LHCN-M2 (cell line): ENCODE measurements around the gene ARRDC2. TPM values are rescaled to one million over a fixed set of nuclear protein-coding genes. Genes with fewer than 3 reads are reported as not detected.
A peak's percentile ranks its signal among the peaks of the same experiment; 100 is the strongest.
"Not testable (repeated sequence)": the region's sequence is repeated elsewhere in the genome, so short reads cannot be mapped to it uniquely, and the experiment has no call there.

ENCODE experiments used
- DNase-seq: peaks from one replicate; pipeline ENCODE4 v3.0.0-alpha.2; 2012; ENCODE audit warnings: low read depth
- total RNA-seq: library from RNA; depleted of rRNA; stranded (reverse); fragments of >200 nt; gene quantifications from 2 replicates; pipeline ENCODE4 v1.2.3, GENCODE V29; 2014

The ARRDC2 gene
- total RNA-seq, 1 experiment from 2014 or later: 9.0 TPM

DNA sequence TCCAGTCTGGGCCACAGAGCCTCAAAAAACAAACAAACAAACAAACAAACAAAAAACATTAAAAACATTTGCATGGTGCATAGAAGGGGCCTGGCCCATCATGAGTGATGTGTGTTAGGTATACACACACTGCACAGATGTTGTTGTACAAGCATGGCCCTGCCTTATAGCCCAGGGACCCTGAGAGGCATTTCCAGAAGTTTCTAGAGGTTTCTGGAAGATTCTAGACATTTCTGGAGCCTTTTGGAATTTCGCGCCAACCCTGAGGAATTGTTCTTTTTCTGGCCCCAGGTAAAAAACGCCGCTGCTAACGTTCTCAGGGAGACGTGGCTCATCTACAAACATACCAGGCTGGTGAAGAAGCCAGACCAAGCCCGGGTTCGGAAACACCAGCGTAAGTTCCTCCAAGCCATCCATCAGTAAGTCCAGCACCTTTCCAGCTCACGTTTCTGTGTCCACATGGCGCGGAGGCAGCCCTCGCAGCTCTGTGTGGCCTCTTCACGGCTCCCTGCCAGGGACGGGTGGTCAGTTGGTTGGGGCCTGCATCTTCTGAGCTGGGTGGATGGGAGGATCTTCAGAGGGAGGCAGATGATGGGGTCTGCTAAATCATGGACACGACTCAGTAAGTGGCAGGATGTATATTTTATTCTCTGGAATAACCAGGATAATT lies 18.4 kb upstream of the ARRDC2 start:
- DNase-seq: no peak

DNA sequence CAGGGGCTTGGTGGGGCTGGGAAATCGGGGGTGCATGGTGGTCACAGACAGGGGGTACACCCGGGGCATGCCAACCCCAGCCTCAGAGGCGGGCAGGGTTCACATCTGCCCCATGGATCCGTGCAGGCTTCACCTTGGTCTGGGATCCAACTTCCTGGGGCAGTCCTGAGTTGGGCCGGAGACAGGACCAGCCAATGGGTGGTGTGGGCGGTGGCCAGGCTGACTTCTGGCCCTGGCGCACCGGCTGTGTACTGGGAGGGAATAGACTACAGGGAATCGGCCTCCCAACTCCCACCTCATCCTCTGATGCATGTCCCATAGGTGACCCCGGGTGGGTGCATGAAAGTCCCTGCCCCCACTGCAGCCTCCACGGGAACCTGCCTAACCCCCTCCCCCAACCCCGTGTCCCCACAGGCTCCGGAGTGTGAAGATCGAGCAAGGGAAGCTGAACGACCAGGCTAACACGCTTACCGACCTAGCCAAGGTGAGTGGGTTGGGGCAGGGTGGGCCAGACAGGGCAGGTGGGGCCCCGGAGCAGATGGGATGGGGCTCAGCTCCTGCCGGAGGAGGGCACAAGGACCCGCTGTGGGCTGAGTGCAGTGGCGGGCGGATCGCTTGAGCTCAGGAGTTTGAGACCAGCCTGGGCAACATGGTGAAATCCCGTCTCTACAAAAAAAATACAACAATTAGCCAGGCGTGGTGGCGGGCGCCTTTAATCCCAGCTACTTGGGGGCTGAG lies 14.7 kb upstream of the ARRDC2 start:
- DNase-seq: no peak

- DNase-seq: peak; percentile 63
Observed at GRCh38 chr19:17996826-17997316, 11.1 kb upstream of the ARRDC2 start.

GRCh38 chr19:17997969-17998826 lies 9.8 kb upstream of the ARRDC2 start:
- DNase-seq: peak; percentile 41

GRCh38 chr19:17998827-17999150 lies 9.2 kb upstream of the ARRDC2 start:
- DNase-seq: no peak

GRCh38 chr19:17999684-18000479 lies 8.1 kb upstream of the ARRDC2 start:
- no peak for DNase-seq

DNA sequence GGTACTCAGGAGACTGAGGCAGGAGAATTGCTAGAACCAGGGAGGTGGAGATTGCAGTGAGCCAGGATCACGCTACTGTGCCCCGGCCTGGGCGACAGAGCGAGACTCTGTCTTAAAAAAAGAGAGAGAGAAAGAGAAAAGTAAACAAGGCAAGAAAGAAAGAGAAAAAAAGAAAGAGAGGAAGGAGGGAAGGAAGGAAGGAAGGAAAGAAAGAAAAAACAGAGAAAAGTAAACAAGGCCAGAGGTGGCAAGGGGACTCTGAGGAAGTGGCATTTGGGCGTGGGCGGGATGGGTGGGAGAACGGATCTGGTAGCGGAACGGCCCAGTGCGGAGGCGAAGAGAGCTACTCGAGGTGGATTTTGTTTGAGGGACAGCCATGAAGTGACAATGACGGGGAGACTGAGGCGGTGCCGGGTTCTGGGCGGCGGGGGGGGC lies 7.5 kb upstream of the ARRDC2 start:
- no peak for DNase-seq

GRCh38 chr19:18000915-18001776 lies 6.8 kb upstream of the ARRDC2 start:
- peak; percentile 77 for DNase-seq

GRCh38 chr19:18001777-18002345 lies 6.1 kb upstream of the ARRDC2 start:
- DNase-seq: no peak

- DNase-seq: no peak
Observed at GRCh38 chr19:18002347-18002850, 5.6 kb upstream of the ARRDC2 start.

DNA sequence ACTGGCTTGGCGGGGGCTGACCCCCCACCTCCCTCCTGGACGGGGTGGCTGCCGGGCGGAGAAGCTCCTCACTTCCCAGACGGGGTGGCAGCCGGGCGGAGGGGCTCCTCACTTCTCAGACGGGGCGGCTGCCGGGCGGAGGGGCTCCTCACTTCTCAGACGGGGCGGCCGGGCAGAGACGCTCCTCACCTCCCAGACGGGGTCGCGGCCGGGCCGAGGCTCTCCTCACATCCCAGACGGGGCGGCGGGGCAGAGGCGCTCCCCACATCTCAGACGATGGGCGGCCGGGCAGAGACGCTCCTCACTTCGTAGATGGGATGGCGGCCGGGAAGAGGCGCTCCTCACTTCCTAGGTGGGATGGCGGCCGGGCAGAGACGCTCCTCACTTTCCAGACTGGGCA lies 2.2 kb upstream of the ARRDC2 start:
- DNase-seq: not testable (repeated sequence)

DNA sequence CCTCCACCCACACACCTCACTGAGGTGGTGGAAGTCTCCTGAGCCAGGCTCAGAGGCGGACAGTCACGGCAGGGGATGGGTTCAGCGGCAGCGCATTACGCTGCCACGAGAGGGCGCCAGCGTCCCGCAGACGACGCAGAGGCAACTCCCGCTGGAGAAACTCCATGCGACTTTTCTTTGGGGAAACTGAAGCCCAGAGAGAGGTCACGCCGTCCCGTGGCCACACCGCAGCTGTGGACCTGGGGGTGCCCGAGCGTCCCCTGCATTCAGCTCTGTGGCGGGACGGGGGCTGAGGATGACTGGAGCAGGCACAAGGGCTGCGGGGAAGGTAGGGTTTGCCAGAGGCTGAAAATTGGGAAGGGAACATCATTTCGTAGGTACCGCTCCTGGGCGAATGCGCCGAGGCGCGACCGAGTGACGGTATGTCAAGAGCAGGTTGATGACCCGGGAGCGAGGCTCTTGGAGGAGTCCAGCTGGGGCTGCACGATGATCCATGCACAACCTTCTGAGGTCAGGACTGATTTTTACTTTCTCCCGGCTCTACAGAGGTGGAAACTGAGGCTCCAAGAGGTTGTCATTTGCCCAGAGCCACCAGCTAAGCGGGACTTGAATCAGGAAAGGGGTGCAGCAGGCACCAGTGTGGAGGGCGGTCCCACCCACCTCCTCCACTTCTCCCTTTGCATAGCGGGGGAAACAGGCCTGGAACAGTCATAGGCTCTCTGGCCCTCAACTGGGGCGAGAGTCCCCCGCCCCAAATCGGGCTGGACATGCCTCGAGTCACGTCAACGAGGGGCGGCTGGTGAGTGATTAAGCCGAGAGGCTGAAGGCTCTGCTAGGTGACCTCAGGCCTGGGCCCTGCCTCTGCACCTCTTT lies 690 bp upstream of the ARRDC2 start:
- peak; percentile 57 for DNase-seq

GRCh38 chr19:18008814-18009213 lies 844 bp downstream of the ARRDC2 start:
- DNase-seq: no peak

DNA sequence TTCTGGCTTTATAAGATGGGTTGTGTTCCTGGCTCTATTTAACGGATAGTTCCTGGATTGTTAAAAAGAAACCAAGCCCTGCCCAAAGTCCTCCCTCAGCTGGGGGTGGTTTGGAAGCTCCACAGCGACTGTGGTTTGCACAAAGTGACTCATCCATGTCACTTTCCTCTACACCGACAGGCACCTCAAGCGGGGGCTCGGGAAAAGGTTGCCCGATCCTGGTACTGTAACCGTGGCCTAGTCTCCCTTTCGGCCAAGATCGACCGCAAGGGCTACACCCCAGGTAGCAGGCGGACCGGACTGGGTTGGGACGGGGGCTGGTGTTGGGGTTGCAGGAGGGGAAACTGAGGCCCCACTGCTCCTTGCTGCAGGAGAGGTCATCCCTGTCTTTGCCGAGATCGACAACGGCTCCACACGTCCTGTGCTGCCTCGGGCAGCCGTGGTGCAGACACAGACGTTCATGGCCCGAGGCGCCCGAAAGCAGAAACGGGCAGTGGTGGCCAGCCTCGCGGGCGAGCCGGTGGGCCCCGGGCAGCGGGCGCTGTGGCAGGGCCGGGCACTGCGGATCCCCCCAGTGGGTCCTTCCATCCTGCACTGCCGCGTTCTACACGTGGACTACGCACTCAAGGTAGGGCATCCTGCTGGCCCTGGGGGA lies 1.6 kb downstream of the ARRDC2 start:
- no peak for DNase-seq

DNA sequence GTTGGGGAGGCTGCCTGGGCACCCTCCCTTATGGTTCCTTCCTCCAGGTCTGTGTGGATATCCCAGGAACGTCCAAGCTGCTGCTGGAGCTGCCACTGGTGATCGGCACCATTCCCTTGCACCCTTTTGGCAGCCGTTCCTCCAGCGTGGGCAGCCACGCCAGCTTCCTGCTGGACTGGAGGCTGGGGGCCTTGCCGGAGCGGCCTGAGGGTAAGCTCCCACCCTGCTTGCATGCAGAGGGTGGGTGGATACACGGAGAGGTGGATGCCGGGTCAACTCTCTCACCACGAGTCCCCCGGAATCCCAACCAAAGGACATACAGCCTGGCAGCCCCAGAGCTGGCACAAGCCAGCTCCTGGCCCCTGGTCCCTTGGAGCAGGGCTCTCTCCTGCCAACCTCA lies 2.2 kb downstream of the ARRDC2 start:
- no peak for DNase-seq

- no peak for DNase-seq
Observed at GRCh38 chr19:18013210-18014111, 5.5 kb downstream of the ARRDC2 start.

- no peak for DNase-seq
Observed at GRCh38 chr19:18014197-18014596, 6.2 kb downstream of the ARRDC2 start.
